MM.1S (cell line): ENCODE data around the gene OR9Q1.

Source experiments
- EZH2 ChIP-seq: fragments of 300-600 bp; sonication (generic); optimal IDR thresholded peaks from 2 replicates; pipeline ENCODE3; 2017; ENCODE audit warnings: low read depth, mild to moderate bottlenecking, antibody characterized with exemption, low read length, mixed read lengths
- TF ChIP-seq, protein P1 (sequence below): fragments of 300-600 bp; sonication (generic); IDR thresholded peaks from 2 replicates; pipeline ENCODE4 v1.5.1; 2016; ENCODE audit warnings: antibody characterized with exemption, low read length, mixed read lengths

DNA sequence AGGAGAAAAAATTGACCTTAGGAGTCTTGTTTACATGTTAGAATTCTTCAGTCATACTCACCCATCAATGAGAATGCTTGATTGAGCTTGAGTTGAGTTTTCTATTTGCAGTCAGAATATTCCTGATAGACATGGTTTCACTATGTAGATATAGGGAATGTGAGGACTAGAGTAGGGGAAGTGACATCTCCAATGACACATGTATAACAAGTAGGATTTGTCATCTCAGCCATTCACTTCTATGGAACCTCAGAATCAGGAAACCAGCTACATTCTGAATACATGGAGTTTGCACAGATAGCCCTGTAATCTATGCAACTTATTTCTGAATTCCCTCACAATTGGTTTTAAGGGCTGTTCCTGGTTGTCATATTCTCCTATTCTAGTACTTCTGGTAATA is 20.1 kb upstream of the OR9Q1 start:
- TF ChIP-seq, protein P1, sequence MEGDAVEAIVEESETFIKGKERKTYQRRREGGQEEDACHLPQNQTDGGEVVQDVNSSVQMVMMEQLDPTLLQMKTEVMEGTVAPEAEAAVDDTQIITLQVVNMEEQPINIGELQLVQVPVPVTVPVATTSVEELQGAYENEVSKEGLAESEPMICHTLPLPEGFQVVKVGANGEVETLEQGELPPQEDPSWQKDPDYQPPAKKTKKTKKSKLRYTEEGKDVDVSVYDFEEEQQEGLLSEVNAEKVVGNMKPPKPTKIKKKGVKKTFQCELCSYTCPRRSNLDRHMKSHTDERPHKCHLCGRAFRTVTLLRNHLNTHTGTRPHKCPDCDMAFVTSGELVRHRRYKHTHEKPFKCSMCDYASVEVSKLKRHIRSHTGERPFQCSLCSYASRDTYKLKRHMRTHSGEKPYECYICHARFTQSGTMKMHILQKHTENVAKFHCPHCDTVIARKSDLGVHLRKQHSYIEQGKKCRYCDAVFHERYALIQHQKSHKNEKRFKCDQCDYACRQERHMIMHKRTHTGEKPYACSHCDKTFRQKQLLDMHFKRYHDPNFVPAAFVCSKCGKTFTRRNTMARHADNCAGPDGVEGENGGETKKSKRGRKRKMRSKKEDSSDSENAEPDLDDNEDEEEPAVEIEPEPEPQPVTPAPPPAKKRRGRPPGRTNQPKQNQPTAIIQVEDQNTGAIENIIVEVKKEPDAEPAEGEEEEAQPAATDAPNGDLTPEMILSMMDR = no peak
- no peak for TF ChIP-seq EZH2
